ENCODE measurements around the gene CRYBA1.
"Not testable (repeated sequence)": the region's sequence is repeated elsewhere in the genome, so short reads cannot be mapped to it uniquely, and the experiment has no call there.

CRYBA1 gene

GRCh38 chr17:29246628-29247027 lies at the start of gene CRYBA1:
Gene CRYBA1 (plus strand): TSS chr17:29246859. CDS start chr17:29246864, 5 bp downstream.
- DNase-seq, result no peak

- no peak for DNase-seq
Measured at GRCh38 chr17:29197516-29198272, 49.0 kb upstream of the CRYBA1 start.

- not testable (repeated sequence) for DNase-seq
Measured at GRCh38 chr17:29204068-29204804, 42.4 kb upstream of the CRYBA1 start.

- DNase-seq, result no peak
Measured at GRCh38 chr17:29205047-29205446, 41.6 kb upstream of the CRYBA1 start.

- no peak for DNase-seq
Measured at GRCh38 chr17:29207975-29208374, 38.7 kb upstream of the CRYBA1 start.

GRCh38 chr17:29209073-29209472 lies 37.6 kb upstream of the CRYBA1 start:
- DNase-seq, result no peak

GRCh38 chr17:29210879-29211278 lies 35.8 kb upstream of the CRYBA1 start:
- DNase-seq, result no peak

GRCh38 chr17:29212094-29212631 lies 34.5 kb upstream of the CRYBA1 start:
- DNase-seq, result no peak

GRCh38 chr17:29212681-29213121 lies 34.0 kb upstream of the CRYBA1 start:
- no peak for DNase-seq

- DNase-seq, result no peak
Measured at GRCh38 chr17:29214215-29215146, 32.2 kb upstream of the CRYBA1 start.

GRCh38 chr17:29215174-29215573 lies 31.5 kb upstream of the CRYBA1 start:
- no peak for DNase-seq

- no peak for DNase-seq
Measured at GRCh38 chr17:29215717-29216116, 30.9 kb upstream of the CRYBA1 start.

GRCh38 chr17:29216181-29216580 lies 30.5 kb upstream of the CRYBA1 start:
- DNase-seq, result no peak

- DNase-seq, result no peak
Measured at GRCh38 chr17:29216856-29217255, 29.8 kb upstream of the CRYBA1 start.

GRCh38 chr17:29219378-29220047 lies 27.1 kb upstream of the CRYBA1 start:
- no peak for DNase-seq

- DNase-seq, result not testable (repeated sequence)
Measured at GRCh38 chr17:29221338-29221737, 25.3 kb upstream of the CRYBA1 start.

- no peak for DNase-seq
Measured at GRCh38 chr17:29225396-29225795, 21.3 kb upstream of the CRYBA1 start.

- DNase-seq, result no peak
Measured at GRCh38 chr17:29233301-29233700, 13.4 kb upstream of the CRYBA1 start.

GRCh38 chr17:29234972-29235371 lies 11.7 kb upstream of the CRYBA1 start:
- not testable (repeated sequence) for DNase-seq

- no peak for DNase-seq
Measured at GRCh38 chr17:29235904-29236303, 10.8 kb upstream of the CRYBA1 start.

GRCh38 chr17:29237476-29238132 lies 9.1 kb upstream of the CRYBA1 start:
- no peak for DNase-seq
